IPS-18a (cell line): ENCODE results near the gene CXXC5.

Experiments
- H3K27ac ChIP-seq: one replicate; pipeline ENCODE4 v1.5.1; 2013; ENCODE audit warnings: low read length
- H3K27me3 ChIP-seq: one replicate; pipeline ENCODE4 v1.6.1; 2013; ENCODE audit warnings: mild to moderate bottlenecking, low read length; ENCODE audit not compliant: control insufficient read depth, insufficient read depth
- H3K36me3 ChIP-seq: one replicate; pipeline ENCODE4 v1.6.1; 2013; ENCODE audit warnings: low read depth, low read length; ENCODE audit not compliant: control insufficient read depth
- H3K4me1 ChIP-seq: one replicate; pipeline ENCODE4 v1.6.1; 2013; ENCODE audit warnings: low read depth, low read length; ENCODE audit not compliant: control insufficient read depth
- H3K4me3 ChIP-seq: one replicate; pipeline ENCODE4 v1.5.1; 2013; ENCODE audit warnings: low read length
- H3K9ac ChIP-seq: one replicate; pipeline ENCODE4 v1.6.1; 2013; ENCODE audit warnings: mild to moderate bottlenecking, low read length, moderate library complexity
- H3K9me3 ChIP-seq: one replicate; pipeline ENCODE4 v1.6.1; 2013; ENCODE audit warnings: low read depth, low read length; ENCODE audit not compliant: control insufficient read depth

Gene CXXC5

GRCh38 chr5:139689631-139690063, 41.5 kb downstream of the CXXC5 start:
- Histone ChIP-seq H3K36me3 (no peaks in the 10 kb centered on the region), H3K4me3 (no peak overlapping the region), H3K4me1 (peaks cover 39% of the 10 kb centered on the region), H3K9me3 (no peaks in the 10 kb centered on the region), H3K9ac (no peak overlapping the region), H3K27me3 (peaks cover 3% of the 10 kb centered on the region), H3K27ac (no peak overlapping the region)

DNA sequence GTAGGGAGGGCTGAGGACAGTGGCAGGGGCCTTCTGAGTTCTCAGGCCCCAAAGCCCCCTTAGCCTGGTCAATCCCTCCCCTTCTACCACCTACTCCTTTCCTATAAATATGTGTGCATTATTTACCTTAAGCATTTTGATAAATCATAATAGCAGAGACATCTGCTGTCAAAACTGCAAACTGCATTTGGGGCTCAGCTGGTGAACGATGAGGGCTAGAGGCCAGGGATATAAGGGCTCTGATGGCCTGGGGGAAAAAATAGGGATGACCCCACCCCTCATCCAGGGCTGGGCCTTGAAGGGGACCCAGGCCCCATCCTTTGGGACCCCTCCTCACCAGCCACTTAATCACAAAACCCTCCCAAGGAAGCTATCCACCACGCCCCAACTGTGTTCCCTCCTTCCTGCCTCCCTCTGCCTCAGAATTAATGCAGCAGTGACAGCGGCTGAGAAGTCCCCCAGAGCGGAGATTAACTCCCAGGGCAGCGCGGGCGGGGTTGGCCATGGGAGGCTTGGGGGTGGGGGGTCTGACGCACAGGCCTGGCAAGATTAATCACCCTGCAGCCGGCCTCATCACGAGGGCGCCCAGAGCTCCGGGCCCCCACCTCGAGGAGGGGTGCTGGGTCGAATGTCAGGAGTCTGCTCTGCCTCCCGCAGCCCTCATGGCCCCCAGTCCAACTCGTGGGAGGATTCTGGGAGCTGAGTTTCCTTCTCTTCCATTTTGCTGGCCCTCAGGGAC, 42.1 kb downstream of the CXXC5 start:
- H3K27ac ChIP-seq = no peak overlapping the region
- H3K27me3 ChIP-seq = peaks cover 9% of the 10 kb centered on the region
- H3K4me3 ChIP-seq = no peak overlapping the region
- no peak overlapping the region for H3K9ac ChIP-seq
- H3K4me1 ChIP-seq = peaks cover 35% of the 10 kb centered on the region
- H3K9me3 ChIP-seq = no peaks in the 10 kb centered on the region
- H3K36me3 ChIP-seq = no peaks in the 10 kb centered on the region

GRCh38 chr5:139690803-139691629, 42.9 kb downstream of the CXXC5 start:
- no peaks in the 10 kb centered on the region for H3K36me3 ChIP-seq
- H3K9ac ChIP-seq = no peak overlapping the region
- no peak overlapping the region for H3K4me3 ChIP-seq
- H3K27ac ChIP-seq = no peak overlapping the region
- peaks cover 17% of the 10 kb centered on the region for H3K27me3 ChIP-seq
- H3K9me3 ChIP-seq = no peaks in the 10 kb centered on the region
- peaks cover 30% of the 10 kb centered on the region for H3K4me1 ChIP-seq

DNA sequence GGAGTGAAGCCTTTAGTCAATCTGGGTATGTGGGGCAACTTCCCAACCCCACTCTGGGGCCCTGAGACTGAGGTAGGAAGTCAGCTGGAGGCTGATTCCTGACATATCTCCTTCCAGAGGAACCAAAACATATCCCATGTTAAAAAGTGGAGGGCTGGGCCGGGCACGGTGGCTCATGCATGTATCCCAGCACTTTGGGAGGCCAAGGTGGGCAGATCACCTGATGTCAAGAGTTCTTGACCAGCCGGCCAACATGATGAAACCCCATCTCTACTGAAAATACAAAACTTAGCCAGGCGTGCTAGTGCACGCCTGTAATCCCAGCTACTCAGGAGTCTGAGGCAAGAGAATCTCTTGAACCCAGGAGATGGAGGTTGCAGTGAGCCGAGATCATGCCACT, 44.0 kb downstream of the CXXC5 start:
- Histone ChIP-seq H3K36me3 (no peaks in the 10 kb centered on the region), H3K9ac (no peak overlapping the region), H3K4me3 (no peak overlapping the region), H3K4me1 (peaks cover 25% of the 10 kb centered on the region), H3K27me3 (peaks cover 24% of the 10 kb centered on the region), H3K27ac (no peak overlapping the region), H3K9me3 (no peaks in the 10 kb centered on the region)

DNA sequence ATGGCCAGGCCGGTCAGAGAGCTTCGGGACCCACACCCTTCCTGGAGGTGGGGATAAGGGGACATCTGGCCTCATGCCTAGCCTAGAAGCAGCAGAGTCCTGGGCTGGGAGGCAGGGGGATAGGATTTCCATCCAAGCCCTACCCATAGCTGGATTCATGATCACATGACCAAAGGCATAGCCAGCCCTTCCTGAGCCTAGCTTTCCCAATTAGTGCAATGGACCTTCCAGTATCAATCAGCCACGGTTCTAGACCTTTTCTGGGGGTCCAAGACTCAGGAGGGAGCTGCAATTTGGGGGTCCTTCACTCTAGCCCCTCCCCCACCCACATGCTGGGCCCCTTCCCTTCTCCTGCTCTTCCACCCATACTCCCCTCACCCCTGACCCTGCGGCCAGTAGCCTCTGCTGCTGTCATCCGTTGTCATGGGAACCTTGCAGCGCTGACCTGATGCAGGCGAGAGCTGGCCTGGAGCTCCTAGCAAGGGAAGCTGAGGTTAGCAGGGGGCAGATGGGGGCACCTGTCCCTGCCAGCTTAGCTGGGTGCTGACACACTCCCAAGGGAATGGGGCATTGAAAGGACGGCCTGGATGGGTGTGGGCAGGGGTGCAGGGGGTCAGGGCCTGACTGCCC, 44.6 kb downstream of the CXXC5 start:
- Histone ChIP-seq H3K4me1 (peaks cover 26% of the 10 kb centered on the region), H3K4me3 (no peak overlapping the region), H3K36me3 (no peaks in the 10 kb centered on the region), H3K9me3 (no peaks in the 10 kb centered on the region), H3K27ac (no peak overlapping the region), H3K9ac (no peak overlapping the region), H3K27me3 (peaks cover 26% of the 10 kb centered on the region)

DNA sequence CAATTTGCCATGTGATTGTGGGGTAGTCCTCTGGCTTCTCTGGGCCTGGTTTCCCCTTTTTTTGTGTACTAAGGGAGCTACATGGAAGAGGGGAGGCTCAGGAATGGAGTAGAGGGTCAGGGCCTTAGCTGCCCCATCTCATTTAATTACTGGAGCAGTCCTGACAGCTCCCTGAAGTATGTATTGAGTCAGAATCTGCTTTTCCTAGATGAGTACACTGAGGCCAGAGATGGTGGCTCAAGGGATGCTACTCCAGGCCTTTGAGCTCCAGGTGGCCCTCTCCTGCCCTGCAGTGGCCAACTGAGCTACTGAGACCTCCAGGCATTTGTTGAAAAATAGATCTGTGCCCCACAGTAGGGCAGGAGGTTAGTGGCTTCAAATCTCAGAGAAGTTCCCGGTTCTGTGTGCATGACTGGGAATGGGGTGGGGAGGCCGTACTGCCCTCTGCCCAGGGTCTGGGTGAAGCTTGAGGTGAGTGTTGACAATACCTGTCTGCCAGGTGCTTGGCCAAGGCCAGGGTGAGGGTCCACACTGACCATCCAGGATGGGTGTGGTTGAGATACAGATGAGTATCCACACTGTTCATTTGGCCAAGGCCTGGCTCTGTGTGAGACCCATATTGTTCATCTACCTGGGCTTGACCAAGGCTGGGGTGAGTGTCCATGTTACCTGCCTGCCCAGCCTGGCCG, 45.7 kb downstream of the CXXC5 start:
- Histone ChIP-seq H3K4me1 (peaks cover 33% of the 10 kb centered on the region), H3K36me3 (no peaks in the 10 kb centered on the region)

DNA sequence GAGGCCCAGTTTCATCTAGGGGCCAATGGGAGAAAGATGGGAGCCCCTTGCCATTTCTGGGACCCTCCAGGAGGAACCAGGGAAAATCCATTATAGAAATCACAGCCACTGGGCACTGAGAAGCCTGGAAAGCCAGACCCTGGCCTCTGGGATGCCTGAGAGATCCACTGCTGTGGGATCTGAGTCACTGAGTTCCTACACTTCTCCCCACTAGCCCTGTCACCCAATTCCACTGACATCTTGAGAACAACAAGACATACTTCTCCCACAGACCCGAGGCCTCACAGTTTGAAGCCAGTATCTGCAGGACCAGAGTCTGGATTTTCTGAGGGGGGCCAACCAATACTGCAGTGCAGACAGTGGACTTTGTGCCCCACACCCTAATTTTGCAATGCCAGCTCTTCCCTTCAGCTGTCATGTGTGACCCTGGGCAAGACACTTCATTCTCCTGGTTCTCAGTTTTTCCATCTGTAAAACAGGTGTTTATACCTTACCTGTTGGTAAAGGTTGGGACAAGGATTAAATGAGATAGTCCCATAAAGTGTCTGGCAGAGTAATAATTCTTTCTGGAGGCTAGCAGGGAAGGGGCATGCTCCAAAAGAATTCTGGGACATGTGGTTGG, 46.5 kb downstream of the CXXC5 start:
- Histone ChIP-seq H3K4me1 (peaks cover 31% of the 10 kb centered on the region), H3K27me3 (peaks cover 27% of the 10 kb centered on the region), H3K9ac (no peak overlapping the region), H3K36me3 (no peaks in the 10 kb centered on the region), H3K27ac (no peak overlapping the region), H3K9me3 (no peaks in the 10 kb centered on the region), H3K4me3 (no peak overlapping the region)

More for the DNA sequence above, 45.7 kb downstream of the CXXC5 start:
- H3K27me3 ChIP-seq = peaks cover 27% of the 10 kb centered on the region
- no peak overlapping the region for H3K9ac ChIP-seq
- no peak overlapping the region for H3K27ac ChIP-seq
- no peaks in the 10 kb centered on the region for H3K9me3 ChIP-seq
- no peak overlapping the region for H3K4me3 ChIP-seq

DNA sequence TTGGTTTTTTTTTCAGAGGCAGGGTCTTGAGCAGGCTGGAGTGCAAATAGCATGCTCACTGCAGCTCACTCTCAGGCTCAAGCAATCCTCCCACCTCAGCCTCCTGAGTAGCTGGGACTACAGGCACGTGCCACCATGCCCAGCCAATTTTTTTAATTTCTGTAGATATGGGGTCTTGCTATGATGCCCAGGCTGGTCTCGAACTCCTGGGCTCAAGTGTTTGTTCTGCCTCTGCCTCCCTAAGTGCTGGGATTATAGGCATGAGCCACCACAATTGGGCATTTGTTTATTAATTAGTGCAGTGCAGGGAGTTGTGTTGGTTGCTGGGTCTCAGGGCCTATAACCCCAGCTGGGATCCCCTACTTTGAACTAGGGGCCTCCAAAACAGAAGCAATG, 47.0 kb downstream of the CXXC5 start:
- peaks cover 27% of the 10 kb centered on the region for H3K27me3 ChIP-seq
- H3K4me3 ChIP-seq = no peak overlapping the region
- H3K4me1 ChIP-seq = peaks cover 27% of the 10 kb centered on the region
- no peak overlapping the region for H3K9ac ChIP-seq
- no peaks in the 10 kb centered on the region for H3K9me3 ChIP-seq
- H3K27ac ChIP-seq = no peak overlapping the region
- H3K36me3 ChIP-seq = no peaks in the 10 kb centered on the region

DNA sequence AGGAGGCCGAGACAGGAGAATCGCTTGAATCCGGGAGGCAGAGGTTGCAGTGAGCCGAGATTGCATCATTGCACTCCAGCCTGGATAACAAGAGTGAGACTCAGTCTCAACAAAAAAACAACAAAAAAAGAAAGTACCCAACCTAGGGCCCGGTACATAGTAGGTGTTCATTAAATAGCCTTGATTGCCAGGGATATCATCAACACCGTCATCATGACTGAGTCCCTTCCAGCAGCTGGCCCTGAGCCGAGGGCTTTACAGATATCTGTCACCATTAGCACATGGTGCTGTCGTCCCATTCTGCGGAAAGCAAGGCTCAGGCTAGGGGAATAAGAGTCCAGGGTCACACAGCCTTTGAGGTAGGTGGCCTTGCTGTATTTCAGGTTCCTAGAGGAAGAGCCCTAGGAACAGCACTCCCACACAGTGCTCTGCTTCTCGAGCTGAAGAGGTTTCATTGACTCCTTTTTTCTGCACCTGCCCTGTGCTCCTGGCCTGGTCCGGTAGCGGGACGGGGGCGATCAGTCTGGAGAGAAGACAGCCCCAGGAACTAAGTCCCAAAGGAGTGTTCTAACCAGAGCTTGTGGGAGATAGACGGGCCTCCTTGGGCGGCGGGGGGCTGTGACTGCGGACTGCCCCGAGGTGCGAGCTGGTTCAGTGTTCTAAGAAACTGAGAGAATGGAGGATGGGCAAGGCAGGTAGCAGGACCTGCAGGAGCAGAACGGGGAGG, 48.2 kb downstream of the CXXC5 start:
- Histone ChIP-seq H3K4me3 (peak overlapping the region; percentile 51), H3K9me3 (no peaks in the 10 kb centered on the region), H3K36me3 (no peaks in the 10 kb centered on the region), H3K9ac (peak overlapping the region; percentile 50), H3K27me3 (peaks cover 27% of the 10 kb centered on the region), H3K27ac (no peak overlapping the region), H3K4me1 (peaks cover 35% of the 10 kb centered on the region)

GRCh38 chr5:139696894-139697658, 48.9 kb downstream of the CXXC5 start:
- H3K4me3 ChIP-seq = peak overlapping the region; percentile 51
- H3K36me3 ChIP-seq = no peaks in the 10 kb centered on the region
- H3K27ac ChIP-seq = no peak overlapping the region
- H3K27me3 ChIP-seq = peaks cover 27% of the 10 kb centered on the region
- peak overlapping the region; percentile 50 for H3K9ac ChIP-seq
- peaks cover 38% of the 10 kb centered on the region for H3K4me1 ChIP-seq
- no peaks in the 10 kb centered on the region for H3K9me3 ChIP-seq
